Common myeloid progenitor, CD34-positive (primary cell): Measurements from ENCODE around the gene NOTO.

ENCODE experiments used
- CTCF ChIA-PET: fragments of 350-600 bp; sonication (Branson Sonifier 250); formaldehyde crosslinking; loops from one replicate; lab custom pipeline; 2021; ENCODE audit warnings: antibody characterized with exemption; lab: Charles Lee
- POLR2A ChIA-PET: fragments of 350-600 bp; sonication (Branson Sonifier 250); formaldehyde crosslinking; loops from one replicate; lab custom pipeline; 2021; ENCODE audit warnings: antibody characterized with exemption; lab: Charles Lee
- DNase-seq, 3 donors: peaks; one replicate each; pipeline versions ENCODE4 v3.0.0 to v3.0.0-alpha.2; 2013
- H3K27ac ChIP-seq, 2 experiments: 1 replicate in 1 of 2; 2 replicates in 1 of 2; pipeline ENCODE4 v1.7.0; 2013; ENCODE audit warnings: inconsistent platforms in 2 of 2, low read length in 2 of 2, mild to moderate bottlenecking in 2 of 2, low read depth in 1 of 2, moderate library complexity in 1 of 2; ENCODE audit not compliant: severe bottlenecking in 2 of 2, insufficient read depth in 1 of 2, poor library complexity in 1 of 2
- H3K27me3 ChIP-seq, 5 experiments: replicated peaks in 2 of 5; 1 replicate in 3 of 5; 2 replicates in 2 of 5; pipeline versions ENCODE4 v1.6.1 to v1.7.0; 2013; ENCODE audit warnings: low read length in 4 of 5, mild to moderate bottlenecking in 2 of 5, moderate library complexity in 2 of 5, inconsistent platforms in 1 of 5; ENCODE audit not compliant: insufficient read depth in 5 of 5, control insufficient read depth in 4 of 5
- H3K36me3 ChIP-seq, 4 experiments: 1 replicate in 2 of 4; 2 replicates in 2 of 4; pipeline versions ENCODE4 v1.6.1 to v1.7.0; 2013; ENCODE audit warnings: low read length in 3 of 4, control low read depth in 1 of 4, mild to moderate bottlenecking in 1 of 4; ENCODE audit not compliant: control insufficient read depth in 4 of 4, insufficient read depth in 4 of 4
- H3K4me1 ChIP-seq, 4 experiments: 1 replicate in 3 of 4; 2 replicates in 1 of 4; pipeline versions ENCODE4 v1.6.1 to v1.7.1; 2013; ENCODE audit warnings: low read length in 3 of 4, mild to moderate bottlenecking in 3 of 4, control low read depth in 1 of 4, inconsistent platforms in 1 of 4, moderate library complexity in 1 of 4; ENCODE audit not compliant: control insufficient read depth in 4 of 4, insufficient read depth in 4 of 4; ENCODE audit errors: control extremely low read depth in 1 of 4
- H3K4me3 ChIP-seq, 7 experiments: 1 replicate in 4 of 7; 2 replicates in 3 of 7; pipeline versions ENCODE4 v1.5.1 to v1.7.0; 2013; ENCODE audit warnings: mild to moderate bottlenecking in 7 of 7, low read length in 6 of 7, moderate library complexity in 6 of 7, inconsistent platforms in 2 of 7, low read depth in 2 of 7, control low read depth in 1 of 7; ENCODE audit not compliant: insufficient read depth in 4 of 7, control insufficient read depth in 1 of 7; ENCODE audit errors: extremely low read depth in 1 of 7
- H3K9me3 ChIP-seq, 5 experiments: 1 replicate in 4 of 5; 2 replicates in 1 of 5; pipeline versions ENCODE4 v1.6.1 to v1.7.1; 2013; ENCODE audit warnings: low read length in 4 of 5, mild to moderate bottlenecking in 2 of 5, inconsistent platforms in 1 of 5, low read depth in 1 of 5, moderate library complexity in 1 of 5; ENCODE audit not compliant: control insufficient read depth in 4 of 5, insufficient read depth in 2 of 5; ENCODE audit errors: control extremely low read depth in 1 of 5
- WGBS: methylation state at CpG from one replicate; pipeline ENCODE4 v1.1.5; 2013; ENCODE audit not compliant: insufficient coverage; 5-methylcytosine and 5-hydroxymethylcytosine counted together

Gene NOTO

GRCh38 chr2:73257021-73257420 is 54.6 kb downstream of the NOTO start:
- no peaks in the 10 kb centered on the region for H3K9me3 ChIP-seq
- no peak for DNase-seq
- H3K27ac ChIP-seq = no peak overlapping the region
- H3K4me1 ChIP-seq = peaks cover 0 to 18% (median 0%) of the 10 kb centered on the region in 4 experiments
- ChIA-PET POLR2A (interaction anchor here (0.5 kb wide), 1 partner anchor 94 kb away, joined by 3 read pairs; no protein-coding TSS in a partner anchor), CTCF (interaction anchor here (1.0 to 2.5 kb wide), 4 partner anchors 9 to 33 kb away, joined by 3 to 11 read pairs (median 3); no protein-coding TSS in a partner anchor)
- H3K27me3 ChIP-seq = no peaks in the 10 kb centered on the region
- H3K36me3 ChIP-seq = peaks cover 6 to 79% (median 48%) of the 10 kb centered on the region in 4 experiments
- H3K4me3 ChIP-seq = no peak overlapping the region
- WGBS = 100% methylated on average over 1 of the region's 2 CpGs

DNA sequence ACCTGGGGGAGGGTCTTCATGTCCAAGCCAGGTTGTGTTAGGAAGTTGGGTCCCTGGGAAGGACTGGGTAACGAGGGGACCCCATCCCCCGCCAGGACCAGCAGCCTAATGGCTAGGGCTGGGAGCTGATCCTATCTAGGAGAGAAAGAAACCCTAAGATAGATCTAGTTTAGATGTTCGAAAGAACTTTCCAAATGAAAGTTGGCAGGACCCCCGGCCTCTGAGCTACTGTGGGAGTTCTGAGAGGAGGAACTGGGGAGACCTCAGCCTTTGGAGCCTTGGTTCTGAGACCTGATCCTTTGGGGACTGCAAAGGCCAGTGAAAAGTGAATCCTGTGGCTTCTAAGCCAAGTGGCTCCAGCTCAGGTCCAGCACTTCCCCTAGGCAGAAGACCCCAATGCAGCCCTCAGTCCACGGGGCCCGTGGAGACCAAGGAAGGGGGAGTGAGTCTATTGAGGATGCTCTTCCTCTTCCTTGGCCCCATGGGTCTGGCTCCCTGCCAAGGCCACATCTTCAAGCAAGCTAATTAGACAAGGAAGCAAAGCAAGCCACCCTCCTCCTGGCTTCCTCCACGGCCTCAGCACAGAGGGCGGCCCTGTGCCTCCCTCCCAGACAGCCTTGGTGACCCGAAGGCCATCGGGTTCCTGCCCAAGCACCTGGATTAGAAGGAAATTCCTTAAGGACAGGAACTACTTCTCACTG is 55.2 kb downstream of the NOTO start:
- Histone ChIP-seq H3K4me1 (peaks cover 0 to 18% (median 0%) of the 10 kb centered on the region in 4 experiments), H3K27me3 (no peaks in the 10 kb centered on the region), H3K4me3 (no peak overlapping the region), H3K27ac (no peak overlapping the region), H3K9me3 (no peaks in the 10 kb centered on the region), H3K36me3 (peaks cover 5 to 75% (median 44%) of the 10 kb centered on the region in 4 experiments)
- POLR2A ChIA-PET = interaction anchor here (0.7 kb wide), 1 partner anchor 330 kb away, joined by 3 read pairs; no protein-coding TSS in a partner anchor
- 65% methylated on average over 9 of the region's 10 CpGs for WGBS
- DNase-seq = peak in 2 of 3 donors; percentile 29 to 40
- CTCF ChIA-PET = interaction anchor here (1.0 to 2.5 kb wide), 5 partner anchors 9 to 173 kb away, joined by 3 to 11 read pairs (median 3); no protein-coding TSS in a partner anchor

GRCh38 chr2:73258186-73258912 is 56.0 kb downstream of the NOTO start:
- Histone ChIP-seq H3K27ac (no peak overlapping the region), H3K9me3 (no peaks in the 10 kb centered on the region), H3K27me3 (no peaks in the 10 kb centered on the region), H3K4me1 (peaks cover 0 to 18% (median 0%) of the 10 kb centered on the region in 4 experiments), H3K36me3 (peaks cover 5 to 73% (median 42%) of the 10 kb centered on the region in 4 experiments), H3K4me3 (no peak overlapping the region)
- 100% methylated on average over 4 of the region's 8 CpGs for WGBS
- ChIA-PET POLR2A (interaction anchor here (0.7 kb wide), 1 partner anchor 329 kb away, joined by 3 read pairs; no protein-coding TSS in a partner anchor), CTCF (interaction anchor here (0.9 to 2.5 kb wide), 5 partner anchors 10 to 174 kb away, joined by 3 to 11 read pairs (median 3); no protein-coding TSS in a partner anchor)
- no peak for DNase-seq

- peaks cover 0 to 14% (median 0%) of the 10 kb centered on the region in 4 experiments for H3K4me1 ChIP-seq
- CTCF ChIA-PET = interaction anchor here (0.9 to 1.6 kb wide), 3 partner anchors 9 to 174 kb away, joined by 3 to 4 read pairs (median 3); no protein-coding TSS in a partner anchor
- POLR2A ChIA-PET = no interaction called here
These were observed 56.5 kb downstream of the NOTO start for GRCh38 chr2:73258913-73259215.

DNA sequence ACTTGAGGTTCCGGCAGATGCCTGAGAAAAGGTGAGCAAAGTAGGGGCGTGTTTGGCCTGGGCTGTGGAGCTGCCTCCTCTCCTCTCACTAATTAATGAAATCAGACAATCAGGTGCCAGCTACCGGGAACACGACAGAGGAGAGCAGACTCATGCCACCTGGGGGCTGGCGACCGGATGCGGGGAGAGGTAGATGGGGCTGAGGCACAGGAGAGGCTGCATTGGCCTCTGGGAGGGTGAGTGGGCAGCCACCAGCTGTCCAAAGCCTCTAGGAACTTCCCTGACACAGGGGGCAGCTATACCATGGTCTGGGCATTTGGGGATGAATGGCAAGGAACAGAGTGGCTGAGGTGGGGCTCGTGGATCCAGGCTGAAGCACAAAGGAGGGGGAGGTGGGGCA is 56.9 kb downstream of the NOTO start:
- DNase-seq = no peak
- Histone ChIP-seq H3K27me3 (no peaks in the 10 kb centered on the region), H3K4me3 (no peak overlapping the region), H3K9me3 (no peaks in the 10 kb centered on the region), H3K36me3 (peaks cover 2 to 74% (median 42%) of the 10 kb centered on the region in 4 experiments), H3K27ac (no peak overlapping the region), H3K4me1 (peaks cover 0 to 10% (median 0%) of the 10 kb centered on the region in 4 experiments)
- POLR2A ChIA-PET = no interaction called here
- 100% methylated on average over 8 of the region's 8 CpGs for WGBS
- CTCF ChIA-PET = interaction anchor here (1.0 to 1.6 kb wide), 2 partner anchors 22 to 175 kb away, joined by 3 to 4 read pairs; no protein-coding TSS in a partner anchor

More at GRCh38 chr2:73258913-73259215, 56.5 kb downstream of the NOTO start:
- Histone ChIP-seq H3K27me3 (no peaks in the 10 kb centered on the region), H3K9me3 (no peaks in the 10 kb centered on the region), H3K27ac (no peak overlapping the region), H3K36me3 (peaks cover 2 to 74% (median 40%) of the 10 kb centered on the region in 4 experiments), H3K4me3 (no peak overlapping the region)
- WGBS = 99% methylated on average over 9 of the region's 9 CpGs
- DNase-seq = no peak

- no peak for DNase-seq
- POLR2A ChIA-PET = no interaction called here
- CTCF ChIA-PET = interaction anchor here (1.3 kb wide), 1 partner anchor 26 kb away, joined by 3 read pairs; the partner anchor contains the start of genes CCT7 and PRADC1
- no peaks in the 10 kb centered on the region for H3K27me3 ChIP-seq
- H3K9me3 ChIP-seq = no peaks in the 10 kb centered on the region
- WGBS = 89% methylated on average over 4 of the region's 4 CpGs
- H3K27ac ChIP-seq = no peak overlapping the region
- no peak overlapping the region for H3K4me3 ChIP-seq
- H3K4me1 ChIP-seq = peaks cover 0 to 10% (median 0%) of the 10 kb centered on the region in 4 experiments
- peaks cover 0 to 74% (median 42%) of the 10 kb centered on the region in 4 experiments for H3K36me3 ChIP-seq
These were observed 57.4 kb downstream of the NOTO start for GRCh38 chr2:73259704-73260337.
